Epithelial cell of proximal tubule (primary cell): ENCODE measurements around the gene MEPCE. TPM values are rescaled to one million over a fixed set of nuclear protein-coding genes. Genes with fewer than 3 reads are reported as not detected.
A peak's percentile ranks its signal among the peaks of the same experiment; 100 is the strongest.

Source experiments
- DNase-seq: peaks from one replicate; pipeline ENCODE4 v3.0.0-alpha.2; 2011; ENCODE audit warnings: low read depth
- H3K4me3 ChIP-seq: 2 replicates; pipeline ENCODE4 v1.5.1; 2011; ENCODE audit warnings: low read depth, mild to moderate bottlenecking, low read length
- total RNA-seq: library from RNA; depleted of rRNA; stranded (reverse); fragments of >200 nt; gene quantifications from 2 replicates; pipeline ENCODE4 v1.2.3, GENCODE V29; 2015
- TF ChIP-seq, protein P1 (sequence below): conservative IDR thresholded peaks from 2 replicates; pipeline ENCODE4 v1.5.1; 2012; ENCODE audit warnings: low read depth, mild to moderate bottlenecking, low read length

Gene MEPCE
- total RNA-seq, 1 donor from 2014 or later, result 34.1 TPM

DNA sequence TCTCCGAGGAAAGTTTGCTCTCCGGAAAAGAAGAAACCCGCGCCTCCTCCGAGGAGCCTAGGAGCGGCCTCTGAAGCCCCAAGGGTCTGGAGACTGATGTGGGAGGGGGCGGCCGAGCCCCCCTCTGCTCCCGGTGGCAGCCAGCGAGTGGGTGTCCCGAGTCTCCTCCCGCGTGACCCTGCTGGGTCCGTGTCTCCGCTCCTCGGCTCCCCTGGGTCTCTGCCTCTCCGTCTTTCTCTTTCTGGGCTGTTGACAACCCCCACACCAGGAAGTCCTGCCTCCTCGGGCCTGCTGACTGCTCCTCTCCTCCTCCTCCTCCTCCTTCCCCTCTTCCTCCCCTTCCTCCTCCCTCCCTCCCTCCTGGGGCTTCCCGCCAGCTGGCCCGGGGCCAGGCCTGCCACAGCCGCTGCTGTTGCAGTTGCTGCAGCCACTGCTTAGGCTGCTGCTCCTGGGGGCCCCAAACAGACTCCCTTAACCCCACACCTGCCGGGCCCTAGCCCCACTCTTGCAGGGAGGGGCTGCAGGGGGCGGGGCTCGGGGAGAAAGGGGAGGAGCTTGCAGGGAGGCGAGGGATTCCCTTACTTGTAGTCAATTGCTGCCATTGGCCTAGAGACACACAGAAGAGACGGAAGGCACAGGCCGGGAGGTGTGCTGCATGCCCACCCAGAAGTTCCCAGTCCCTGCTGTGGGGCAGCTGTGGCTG is 49.5 kb downstream of the MEPCE start, which contains the start of gene TSC22D4:
TSS of gene TSC22D4 (minus strand) at position 257 of the 703 bp plus-strand sequence. CDS start 1,176 bp downstream, outside the sequence.
- DNase-seq, result peak; percentile 43
- TF ChIP-seq, protein P1, sequence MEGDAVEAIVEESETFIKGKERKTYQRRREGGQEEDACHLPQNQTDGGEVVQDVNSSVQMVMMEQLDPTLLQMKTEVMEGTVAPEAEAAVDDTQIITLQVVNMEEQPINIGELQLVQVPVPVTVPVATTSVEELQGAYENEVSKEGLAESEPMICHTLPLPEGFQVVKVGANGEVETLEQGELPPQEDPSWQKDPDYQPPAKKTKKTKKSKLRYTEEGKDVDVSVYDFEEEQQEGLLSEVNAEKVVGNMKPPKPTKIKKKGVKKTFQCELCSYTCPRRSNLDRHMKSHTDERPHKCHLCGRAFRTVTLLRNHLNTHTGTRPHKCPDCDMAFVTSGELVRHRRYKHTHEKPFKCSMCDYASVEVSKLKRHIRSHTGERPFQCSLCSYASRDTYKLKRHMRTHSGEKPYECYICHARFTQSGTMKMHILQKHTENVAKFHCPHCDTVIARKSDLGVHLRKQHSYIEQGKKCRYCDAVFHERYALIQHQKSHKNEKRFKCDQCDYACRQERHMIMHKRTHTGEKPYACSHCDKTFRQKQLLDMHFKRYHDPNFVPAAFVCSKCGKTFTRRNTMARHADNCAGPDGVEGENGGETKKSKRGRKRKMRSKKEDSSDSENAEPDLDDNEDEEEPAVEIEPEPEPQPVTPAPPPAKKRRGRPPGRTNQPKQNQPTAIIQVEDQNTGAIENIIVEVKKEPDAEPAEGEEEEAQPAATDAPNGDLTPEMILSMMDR, result no peak

DNA sequence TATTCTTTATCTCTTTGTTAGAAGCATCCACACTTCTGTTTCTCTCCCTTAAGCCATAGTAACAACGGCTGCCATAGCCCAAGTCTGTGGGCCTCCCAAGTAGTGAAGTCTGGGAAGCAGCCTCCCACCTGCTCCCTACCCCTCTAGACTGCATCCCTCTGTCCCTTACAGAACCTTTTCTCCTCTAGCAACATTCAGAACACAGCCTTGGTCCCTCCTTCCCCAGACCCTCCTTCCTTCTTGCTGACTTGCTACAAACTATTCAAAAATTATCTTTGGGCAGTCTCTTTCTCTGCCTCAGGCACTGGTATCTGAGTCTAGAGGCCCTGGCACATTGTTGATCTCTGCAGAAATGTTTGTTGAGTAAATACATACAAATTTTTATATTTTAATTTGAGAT is 51.8 kb downstream of the MEPCE start:
- TF ChIP-seq, protein P1, result no peak
- DNase-seq, result no peak
- no peak overlapping the region for H3K4me3 ChIP-seq

More for the DNA sequence above, 49.5 kb downstream of the MEPCE start, which contains the start of gene TSC22D4:
- H3K4me3 ChIP-seq, result peak within 1 kb of the TSS; percentile 85

DNA sequence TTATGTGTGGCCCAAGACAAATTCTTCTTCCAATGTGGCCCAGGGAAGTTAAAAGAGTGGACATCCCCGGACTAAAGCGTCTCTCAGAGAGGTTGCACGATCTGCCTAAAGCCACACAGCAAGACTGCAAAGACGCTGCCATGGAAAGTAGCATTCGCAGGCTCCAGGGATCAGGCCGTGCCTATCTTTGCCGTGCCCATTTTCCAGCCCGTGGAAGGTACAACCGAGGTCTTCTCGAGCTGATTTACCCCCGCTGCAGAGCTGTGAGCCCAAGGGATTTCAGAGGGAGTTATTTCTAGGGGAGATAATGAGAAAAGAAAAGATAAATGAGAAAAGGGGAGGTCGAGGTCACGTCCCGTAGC is 53.1 kb downstream of the MEPCE start:
- TF ChIP-seq, protein P1, result no peak
- no peak for DNase-seq
- peak overlapping the region; percentile 64 for H3K4me3 ChIP-seq

DNA sequence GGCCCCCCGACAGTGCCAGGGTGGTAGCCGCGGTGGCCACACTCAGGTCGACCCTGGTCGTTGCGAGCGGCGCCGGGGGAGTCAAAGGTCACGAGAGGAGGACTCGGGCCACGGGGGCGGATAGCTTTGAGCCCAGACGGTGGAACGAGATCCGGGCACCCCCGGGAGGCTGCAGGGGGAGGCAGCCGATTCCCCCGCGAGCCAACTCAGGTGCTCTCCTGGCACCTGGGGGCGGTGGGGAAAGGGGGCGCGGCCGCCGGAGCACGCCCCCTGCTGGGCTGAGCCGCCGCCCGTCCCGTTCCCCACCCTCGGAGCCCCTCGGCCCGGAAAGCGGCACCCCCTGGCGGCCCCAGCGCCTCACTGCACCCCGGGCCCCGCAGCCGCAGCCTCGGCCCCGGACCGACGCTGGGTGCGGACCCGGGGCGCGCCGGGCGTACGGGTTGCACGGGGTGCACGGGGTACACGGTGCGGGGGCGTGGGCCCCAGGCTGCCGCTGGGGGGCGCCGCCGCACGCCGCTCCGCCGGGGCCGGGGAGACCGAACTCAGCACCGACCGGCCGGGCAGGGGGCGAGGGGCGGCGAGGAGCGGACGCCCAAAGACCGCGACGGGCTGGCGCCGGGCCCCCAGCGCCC is 53.6 kb downstream of the MEPCE start:
- TF ChIP-seq, protein P1, result peak; percentile 62
- peak overlapping the region; percentile 64 for H3K4me3 ChIP-seq
- DNase-seq, result no peak

Other genes starting within 250 kb of the MEPCE start
- not detected in 2 replicates for gene PVRIG, start 209.9 kb upstream of the MEPCE start, total RNA-seq
- gene SPDYE3, start 122.1 kb upstream of the MEPCE start, total RNA-seq, result not detected in 2 replicates
- 14.3 and 14.5 TPM in 2 replicates for gene PILRB, start 71.7 kb upstream of the MEPCE start, total RNA-seq
- not detected in 2 replicates for gene PILRA, start 56.3 kb upstream of the MEPCE start, total RNA-seq
- gene ZCWPW1, start 1.1 kb upstream of the MEPCE start, total RNA-seq, result 0.65 and 3.8 TPM in 2 replicates
- gene PPP1R35, start 6.7 kb downstream of the MEPCE start, total RNA-seq, result 78.6 and 127 TPM in 2 replicates
- 0.65 TPM in 1 of 2 replicates, not detected in the other for gene SPACDR, start 34.4 kb downstream of the MEPCE start, total RNA-seq
- 36.6 and 45.4 TPM in 2 replicates for gene TSC22D4, start 49.4 kb downstream of the MEPCE start, total RNA-seq
- gene NYAP1, start 54.1 kb downstream of the MEPCE start, total RNA-seq, result 0.72 and 1.2 TPM in 2 replicates
- gene AGFG2, start 109.4 kb downstream of the MEPCE start, total RNA-seq, result 10.9 and 17.4 TPM in 2 replicates
- gene SAP25, start 144.1 kb downstream of the MEPCE start, total RNA-seq, result 1.7 TPM in 1 of 2 replicates, not detected in the other
- gene LRCH4, start 156.3 kb downstream of the MEPCE start, total RNA-seq, result 36.8 and 62.0 TPM in 2 replicates
- gene FBXO24, start 156.5 kb downstream of the MEPCE start, total RNA-seq, result 0.80 and 1.0 TPM in 2 replicates
- gene PCOLCE, start 172.5 kb downstream of the MEPCE start, total RNA-seq, result 1.4 and 4.4 TPM in 2 replicates
- 12.1 and 17.0 TPM in 2 replicates for gene MOSPD3, start 182.7 kb downstream of the MEPCE start, total RNA-seq
- gene TFR2, start 211.7 kb downstream of the MEPCE start, total RNA-seq, result 1.1 and 5.9 TPM in 2 replicates
- gene ACTL6B, start 226.6 kb downstream of the MEPCE start, total RNA-seq, result not detected in 2 replicates
- 245 and 295 TPM in 2 replicates for gene GNB2, start 243.9 kb downstream of the MEPCE start, total RNA-seq